ENCODE data around the gene KDM6A.

DNA sequence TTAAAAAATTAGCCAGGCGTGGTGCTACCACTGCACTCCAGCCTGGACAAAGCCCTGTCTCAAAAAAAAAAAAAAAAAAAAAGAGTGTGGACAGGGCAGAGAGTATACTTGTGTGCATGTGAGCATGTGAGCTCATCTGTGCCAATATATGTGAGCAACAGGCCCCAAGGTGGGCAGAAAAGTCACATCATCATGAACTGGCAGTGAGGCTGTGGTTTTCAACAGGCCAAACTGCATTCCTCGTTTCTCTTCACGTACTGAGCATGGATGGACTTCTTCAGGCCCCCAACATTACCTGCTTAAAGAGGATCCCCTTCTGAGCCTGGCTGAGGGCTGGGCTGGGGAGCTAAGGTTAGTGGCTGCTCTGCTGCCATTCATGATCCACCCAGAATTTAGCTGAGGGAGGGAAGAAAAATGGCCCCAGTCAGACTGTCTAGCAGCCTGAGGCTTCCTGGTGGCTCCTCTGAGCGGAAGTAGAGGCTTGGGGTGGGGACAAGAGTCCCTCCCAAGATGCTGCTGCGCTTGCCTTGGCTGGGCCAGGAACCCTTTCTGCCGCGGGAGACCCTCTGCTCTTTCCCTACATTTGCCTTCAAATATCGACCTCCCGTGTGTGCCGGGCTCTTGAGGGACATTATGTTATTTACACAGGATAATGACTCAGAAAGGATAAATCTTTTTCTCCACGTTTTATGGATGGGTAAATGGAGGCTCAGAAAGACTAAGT, 272.7 kb downstream of the KDM6A start:
- TF ChIP-seq, protein P1, sequence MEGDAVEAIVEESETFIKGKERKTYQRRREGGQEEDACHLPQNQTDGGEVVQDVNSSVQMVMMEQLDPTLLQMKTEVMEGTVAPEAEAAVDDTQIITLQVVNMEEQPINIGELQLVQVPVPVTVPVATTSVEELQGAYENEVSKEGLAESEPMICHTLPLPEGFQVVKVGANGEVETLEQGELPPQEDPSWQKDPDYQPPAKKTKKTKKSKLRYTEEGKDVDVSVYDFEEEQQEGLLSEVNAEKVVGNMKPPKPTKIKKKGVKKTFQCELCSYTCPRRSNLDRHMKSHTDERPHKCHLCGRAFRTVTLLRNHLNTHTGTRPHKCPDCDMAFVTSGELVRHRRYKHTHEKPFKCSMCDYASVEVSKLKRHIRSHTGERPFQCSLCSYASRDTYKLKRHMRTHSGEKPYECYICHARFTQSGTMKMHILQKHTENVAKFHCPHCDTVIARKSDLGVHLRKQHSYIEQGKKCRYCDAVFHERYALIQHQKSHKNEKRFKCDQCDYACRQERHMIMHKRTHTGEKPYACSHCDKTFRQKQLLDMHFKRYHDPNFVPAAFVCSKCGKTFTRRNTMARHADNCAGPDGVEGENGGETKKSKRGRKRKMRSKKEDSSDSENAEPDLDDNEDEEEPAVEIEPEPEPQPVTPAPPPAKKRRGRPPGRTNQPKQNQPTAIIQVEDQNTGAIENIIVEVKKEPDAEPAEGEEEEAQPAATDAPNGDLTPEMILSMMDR (IDR thresholded peaks at IDR 0.05), result no peak
- TF ChIP-seq, protein P2, sequence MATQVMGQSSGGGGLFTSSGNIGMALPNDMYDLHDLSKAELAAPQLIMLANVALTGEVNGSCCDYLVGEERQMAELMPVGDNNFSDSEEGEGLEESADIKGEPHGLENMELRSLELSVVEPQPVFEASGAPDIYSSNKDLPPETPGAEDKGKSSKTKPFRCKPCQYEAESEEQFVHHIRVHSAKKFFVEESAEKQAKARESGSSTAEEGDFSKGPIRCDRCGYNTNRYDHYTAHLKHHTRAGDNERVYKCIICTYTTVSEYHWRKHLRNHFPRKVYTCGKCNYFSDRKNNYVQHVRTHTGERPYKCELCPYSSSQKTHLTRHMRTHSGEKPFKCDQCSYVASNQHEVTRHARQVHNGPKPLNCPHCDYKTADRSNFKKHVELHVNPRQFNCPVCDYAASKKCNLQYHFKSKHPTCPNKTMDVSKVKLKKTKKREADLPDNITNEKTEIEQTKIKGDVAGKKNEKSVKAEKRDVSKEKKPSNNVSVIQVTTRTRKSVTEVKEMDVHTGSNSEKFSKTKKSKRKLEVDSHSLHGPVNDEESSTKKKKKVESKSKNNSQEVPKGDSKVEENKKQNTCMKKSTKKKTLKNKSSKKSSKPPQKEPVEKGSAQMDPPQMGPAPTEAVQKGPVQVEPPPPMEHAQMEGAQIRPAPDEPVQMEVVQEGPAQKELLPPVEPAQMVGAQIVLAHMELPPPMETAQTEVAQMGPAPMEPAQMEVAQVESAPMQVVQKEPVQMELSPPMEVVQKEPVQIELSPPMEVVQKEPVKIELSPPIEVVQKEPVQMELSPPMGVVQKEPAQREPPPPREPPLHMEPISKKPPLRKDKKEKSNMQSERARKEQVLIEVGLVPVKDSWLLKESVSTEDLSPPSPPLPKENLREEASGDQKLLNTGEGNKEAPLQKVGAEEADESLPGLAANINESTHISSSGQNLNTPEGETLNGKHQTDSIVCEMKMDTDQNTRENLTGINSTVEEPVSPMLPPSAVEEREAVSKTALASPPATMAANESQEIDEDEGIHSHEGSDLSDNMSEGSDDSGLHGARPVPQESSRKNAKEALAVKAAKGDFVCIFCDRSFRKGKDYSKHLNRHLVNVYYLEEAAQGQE (IDR thresholded peaks at IDR 0.05; ENCODE audit: insufficient read depth in 1 of 2, low read depth in 2 of 2, low read length in 1 of 2), result no peak
- no peak for TF ChIP-seq POLR2AphosphoS5 (IDR thresholded peaks at IDR 0.05; ENCODE audit: low read depth, low read length)
- TF ChIP-seq TCF7L2 (IDR thresholded peaks at IDR 0.05; ENCODE audit: low read depth, low read length), result no peak
